CD4-positive, CD25-positive, alpha-beta regulatory T cell (primary cell): Measurements from ENCODE around the gene EIF4E1B. TPM values are rescaled to one million over a fixed set of nuclear protein-coding genes. Genes with fewer than 3 reads are reported as not detected.
A peak's percentile ranks its signal among the peaks of the same experiment; 100 is the strongest.

Experiments used
- ATAC-seq, 2 donors: fragments of 150-1000 bp; cut with Tn5 transposase; one replicate each; pipeline ENCODE4 v1.10.0; 2021; ENCODE audit warnings: low read depth in 2 of 2, moderate number of reproducible peaks in 2 of 2, moderate library complexity in 1 of 2
- DNase-seq, 3 donors: peaks; one replicate each; pipeline versions ENCODE4 v3.0.0 to v3.0.0-alpha.2; 2012 to 2022; ENCODE audit warnings: mixed read lengths in 1 of 3
- H3K27ac ChIP-seq: one replicate; pipeline ENCODE4 v1.7.0; 2013; ENCODE audit warnings: mild to moderate bottlenecking, low read length; ENCODE audit not compliant: insufficient read depth, poor library complexity, severe bottlenecking
- H3K27me3 ChIP-seq: one replicate; pipeline ENCODE4 v1.7.0; 2013; ENCODE audit warnings: low read length; ENCODE audit not compliant: control insufficient read depth, insufficient read depth
- H3K36me3 ChIP-seq: one replicate; pipeline ENCODE4 v1.7.0; 2013; ENCODE audit warnings: mild to moderate bottlenecking, low read length, moderate library complexity; ENCODE audit not compliant: control insufficient read depth, insufficient read depth
- H3K4me1 ChIP-seq: 2 replicates; pipeline ENCODE4 v1.7.0; 2013; ENCODE audit warnings: mild to moderate bottlenecking, low read length; ENCODE audit not compliant: insufficient read depth, control insufficient read depth, poor library complexity, severe bottlenecking
- H3K4me3 ChIP-seq: one replicate; pipeline ENCODE4 v1.7.0; 2013; ENCODE audit warnings: low read depth, mild to moderate bottlenecking, low read length, moderate library complexity
- H3K9me3 ChIP-seq, 2 experiments: 1 replicate in 1 of 2; 2 replicates in 1 of 2; pipeline ENCODE4 v1.7.0; 2013; ENCODE audit warnings: low read length in 2 of 2, mild to moderate bottlenecking in 1 of 2, moderate library complexity in 1 of 2; ENCODE audit not compliant: control insufficient read depth in 2 of 2
- H3K27ac Mint-ChIP-seq, 3 donors: one replicate each; pipeline ENCODE4 v1.8.0; 2020 to 2022; ENCODE audit warnings: mild to moderate bottlenecking in 3 of 3, mixed read lengths in 3 of 3, moderate library complexity in 2 of 3
- H3K27me3 Mint-ChIP-seq: one replicate; pipeline ENCODE4 v1.8.0; 2022; ENCODE audit warnings: mild to moderate bottlenecking, mixed read lengths
- H3K36me3 Mint-ChIP-seq: one replicate; pipeline ENCODE4 v1.8.0; 2020; ENCODE audit warnings: mixed read lengths
- H3K4me1 Mint-ChIP-seq, 4 donors: one replicate each; pipeline ENCODE4 v1.8.0; 2020 to 2022; ENCODE audit warnings: mixed read lengths in 4 of 4, mild to moderate bottlenecking in 1 of 4
- H3K4me3 Mint-ChIP-seq, 4 donors: one replicate each; pipeline ENCODE4 v1.8.0; 2020 to 2022; ENCODE audit warnings: mild to moderate bottlenecking in 4 of 4, mixed read lengths in 4 of 4, moderate library complexity in 3 of 4
- H3K9me3 Mint-ChIP-seq, 7 donors: one replicate each; pipeline ENCODE4 v1.8.0; 2020 to 2022; ENCODE audit warnings: mixed read lengths in 7 of 7, mild to moderate bottlenecking in 3 of 7, moderate library complexity in 2 of 7
- polyA plus RNA-seq, 4 donors: library from polyadenylated mRNA; unstranded; fragments of 300-500 nt; fragmentation: Illumina TruSeq; gene quantifications; one replicate each; pipeline ENCODE4 v1.2.3, GENCODE V29; 2021
- total RNA-seq: library from RNA; stranded (reverse); gene quantifications from one replicate; pipeline ENCODE4 v1.2.3, GENCODE V29; 2022

EIF4E1B gene
- total and polyA plus RNA-seq, 5 donors from 2014 or later = not detected

- Mint-ChIP-seq H3K4me1 (peaks cover 0 to 21% (median 5%) of the 10 kb centered on the region in 4 donors), H3K4me3 (no peak overlapping the region), H3K9me3 (peaks cover 0 to 1% (median 0%) of the 10 kb centered on the region in 7 donors), H3K27me3 (peaks cover 74% of the 10 kb centered on the region), H3K27ac (no peak overlapping the region), H3K36me3 (no peaks in the 10 kb centered on the region)
- Histone ChIP-seq H3K27me3 (peaks cover 9% of the 10 kb centered on the region), H3K4me3 (no peak overlapping the region), H3K4me1 (peaks cover 16% of the 10 kb centered on the region), H3K27ac (no peak overlapping the region), H3K9me3 (no peaks in the 10 kb centered on the region), H3K36me3 (no peaks in the 10 kb centered on the region)
- DNase-seq (no peak), ATAC-seq (no peak)
Observed at GRCh38 chr5:176624938-176625337, 5.5 kb upstream of the EIF4E1B start.

- Histone ChIP-seq H3K27me3 (peaks cover 9% of the 10 kb centered on the region), H3K4me3 (no peak overlapping the region), H3K27ac (no peak overlapping the region), H3K4me1 (peaks cover 16% of the 10 kb centered on the region), H3K9me3 (no peaks in the 10 kb centered on the region), H3K36me3 (no peaks in the 10 kb centered on the region)
- Mint-ChIP-seq H3K4me3 (no peak overlapping the region), H3K36me3 (no peaks in the 10 kb centered on the region), H3K4me1 (peaks cover 0 to 16% (median 2%) of the 10 kb centered on the region in 4 donors), H3K9me3 (no peaks in the 10 kb centered on the region), H3K27ac (peak overlapping the region in 1 of 3 donors; percentile 50), H3K27me3 (peaks cover 69% of the 10 kb centered on the region)
- no peak for ATAC-seq
- DNase-seq = no peak
Observed at GRCh38 chr5:176625512-176625911, 5.0 kb upstream of the EIF4E1B start.

GRCh38 chr5:176625966-176626875 lies 4.3 kb upstream of the EIF4E1B start:
- Histone ChIP-seq H3K4me1 (peaks cover 17% of the 10 kb centered on the region), H3K4me3 (no peak overlapping the region), H3K36me3 (no peaks in the 10 kb centered on the region), H3K9me3 (no peaks in the 10 kb centered on the region), H3K27ac (no peak overlapping the region), H3K27me3 (peaks cover 16% of the 10 kb centered on the region)
- no peaks in the 10 kb centered on the region for H3K36me3 Mint-ChIP-seq
- DNase-seq = no peak
- peaks cover 0 to 18% (median 1%) of the 10 kb centered on the region in 4 donors for H3K4me1 Mint-ChIP-seq
- H3K4me3 Mint-ChIP-seq = no peak overlapping the region
- peaks cover 70% of the 10 kb centered on the region for H3K27me3 Mint-ChIP-seq
- ATAC-seq = no peak
- H3K9me3 Mint-ChIP-seq = no peaks in the 10 kb centered on the region
- peak overlapping the region in 1 of 3 donors; percentile 50 for H3K27ac Mint-ChIP-seq

GRCh38 chr5:176626876-176627236 lies 3.6 kb upstream of the EIF4E1B start:
- Mint-ChIP-seq H3K4me1 (peaks cover 0 to 18% (median 1%) of the 10 kb centered on the region in 4 donors), H3K4me3 (no peak overlapping the region), H3K27me3 (peaks cover 74% of the 10 kb centered on the region), H3K27ac (no peak overlapping the region), H3K9me3 (no peaks in the 10 kb centered on the region), H3K36me3 (no peaks in the 10 kb centered on the region)
- ATAC-seq (no peak), DNase-seq (no peak)
- Histone ChIP-seq H3K27me3 (peaks cover 21% of the 10 kb centered on the region), H3K27ac (no peak overlapping the region), H3K9me3 (no peaks in the 10 kb centered on the region), H3K4me3 (no peak overlapping the region), H3K36me3 (no peaks in the 10 kb centered on the region), H3K4me1 (peaks cover 17% of the 10 kb centered on the region)

GRCh38 chr5:176627582-176627981 lies 2.9 kb upstream of the EIF4E1B start:
- peaks cover 23% of the 10 kb centered on the region for H3K27me3 ChIP-seq
- no peaks in the 10 kb centered on the region for H3K36me3 ChIP-seq
- no peak overlapping the region for H3K27ac ChIP-seq
- Mint-ChIP-seq H3K27ac (no peak overlapping the region), H3K27me3 (peaks cover 77% of the 10 kb centered on the region), H3K4me1 (peaks cover 0 to 18% (median 1%) of the 10 kb centered on the region in 4 donors), H3K4me3 (no peak overlapping the region), H3K36me3 (no peaks in the 10 kb centered on the region), H3K9me3 (no peaks in the 10 kb centered on the region)
- H3K4me3 ChIP-seq = no peak overlapping the region
- H3K9me3 ChIP-seq = no peaks in the 10 kb centered on the region
- DNase-seq (no peak), ATAC-seq (no peak)
- H3K4me1 ChIP-seq = peaks cover 17% of the 10 kb centered on the region

GRCh38 chr5:176628406-176629228 lies 1.9 kb upstream of the EIF4E1B start:
- no peak overlapping the region for H3K27ac Mint-ChIP-seq
- H3K4me1 ChIP-seq = peaks cover 17% of the 10 kb centered on the region
- DNase-seq (no peak), ATAC-seq (no peak)
- peaks cover 75% of the 10 kb centered on the region for H3K27me3 Mint-ChIP-seq
- H3K27me3 ChIP-seq = peaks cover 29% of the 10 kb centered on the region
- H3K36me3 Mint-ChIP-seq = no peaks in the 10 kb centered on the region
- H3K9me3 ChIP-seq = no peaks in the 10 kb centered on the region
- no peak overlapping the region for H3K4me3 ChIP-seq
- H3K36me3 ChIP-seq = no peaks in the 10 kb centered on the region
- H3K27ac ChIP-seq = no peak overlapping the region
- H3K4me3 Mint-ChIP-seq = peak overlapping the region in 1 of 4 donors; percentile 56
- peaks cover 0 to 18% (median 2%) of the 10 kb centered on the region in 4 donors for H3K4me1 Mint-ChIP-seq
- H3K9me3 Mint-ChIP-seq = peaks cover 0 to 1% (median 0%) of the 10 kb centered on the region in 7 donors

GRCh38 chr5:176629317-176629852 lies 1.1 kb upstream of the EIF4E1B start:
- peaks cover 0 to 4% (median 0%) of the 10 kb centered on the region in 7 donors for H3K9me3 Mint-ChIP-seq
- ATAC-seq (no peak), DNase-seq (no peak)
- peaks cover 36% of the 10 kb centered on the region for H3K27me3 ChIP-seq
- H3K4me1 ChIP-seq = peaks cover 17% of the 10 kb centered on the region
- no peak overlapping the region for H3K27ac ChIP-seq
- H3K36me3 Mint-ChIP-seq = no peaks in the 10 kb centered on the region
- peak overlapping the region in 2 of 4 donors; percentile 28 to 56 for H3K4me3 Mint-ChIP-seq
- H3K4me1 Mint-ChIP-seq = peaks cover 0 to 18% (median 3%) of the 10 kb centered on the region in 4 donors
- peaks cover 74% of the 10 kb centered on the region for H3K27me3 Mint-ChIP-seq
- H3K27ac Mint-ChIP-seq = no peak overlapping the region
- no peaks in the 10 kb centered on the region for H3K36me3 ChIP-seq
- no peaks in the 10 kb centered on the region for H3K9me3 ChIP-seq
- H3K4me3 ChIP-seq = no peak overlapping the region
